GM18873 (cell line): ENCODE results near the gene FOXM1.
A peak's percentile ranks its signal among the peaks of the same experiment; 100 is the strongest.

Experiments used
- ATAC-seq: cut with Tn5 transposase; IDR thresholded peaks from one replicate; pipeline ENCODE4 v1.9.1; 2021; ENCODE audit warnings: mild to moderate bottlenecking, moderate library complexity, moderate number of reproducible peaks; ENCODE audit not compliant: unreplicated experiment, low FRiP score

FOXM1 gene

GRCh38 chr12:2877047-2877952 is at the start of gene FOXM1, which contains the start of gene RHNO1:
TSS of gene FOXM1 (minus strand) at chr12:2877174. CDS start at chr12:2874478, 2,696 bp downstream.
TSS of gene RHNO1 (plus strand) at chr12:2877223. CDS start at chr12:2885367, 8,144 bp downstream.
- ATAC-seq: peak; percentile 64

- no peak for ATAC-seq
Observed at GRCh38 chr12:2925322-2925995, 48.5 kb upstream of the FOXM1 start.

- no peak for ATAC-seq
Observed at GRCh38 chr12:2924019-2924418, 47.0 kb upstream of the FOXM1 start.

- ATAC-seq: no peak
Observed at GRCh38 chr12:2923057-2923456, 46.1 kb upstream of the FOXM1 start.

GRCh38 chr12:2922329-2922728 is 45.4 kb upstream of the FOXM1 start:
- ATAC-seq: no peak

- ATAC-seq: no peak
Observed at GRCh38 chr12:2919249-2919648, 42.3 kb upstream of the FOXM1 start.

- no peak for ATAC-seq
Observed at GRCh38 chr12:2912216-2912575, 35.2 kb upstream of the FOXM1 start.

GRCh38 chr12:2904260-2904659 is 27.3 kb upstream of the FOXM1 start:
- no peak for ATAC-seq

GRCh38 chr12:2902272-2902880 is 25.4 kb upstream of the FOXM1 start:
- ATAC-seq: no peak

- no peak for ATAC-seq
Observed at GRCh38 chr12:2900642-2901041, 23.7 kb upstream of the FOXM1 start.

GRCh38 chr12:2897418-2897817 is 20.4 kb upstream of the FOXM1 start:
- ATAC-seq: no peak

GRCh38 chr12:2895511-2895910 is 18.5 kb upstream of the FOXM1 start:
- no peak for ATAC-seq

GRCh38 chr12:2895051-2895451 is 18.1 kb upstream of the FOXM1 start:
- ATAC-seq: no peak

GRCh38 chr12:2893007-2893406 is 16.0 kb upstream of the FOXM1 start:
- no peak for ATAC-seq

- ATAC-seq: no peak
Observed at GRCh38 chr12:2892246-2892645, 15.3 kb upstream of the FOXM1 start.

- no peak for ATAC-seq
Observed at GRCh38 chr12:2891240-2892053, 14.5 kb upstream of the FOXM1 start.

- ATAC-seq: peak; percentile 97
Observed at GRCh38 chr12:2890388-2891239, 13.6 kb upstream of the FOXM1 start, which contains the start of gene TULP3. TSS of gene TULP3 (plus strand) at chr12:2890891. CDS start at chr12:2890948, 57 bp downstream.

GRCh38 chr12:2890001-2890387 is 13.0 kb upstream of the FOXM1 start:
- no peak for ATAC-seq

- no peak for ATAC-seq
Observed at GRCh38 chr12:2886768-2887450, 9.9 kb upstream of the FOXM1 start.
